CD4-positive, alpha-beta T cell treated with Interleukin-4 for 4 hours (primary cell): Measurements from ENCODE around the gene DLGAP4.
"Not testable (repeated sequence)": the region's sequence is repeated elsewhere in the genome, so short reads cannot be mapped to it uniquely, and the experiment has no call there.

Source experiments
- DNase-seq: peaks from one replicate; pipeline ENCODE4 v3.0.0-alpha.2; 2020

Gene DLGAP4

DNA sequence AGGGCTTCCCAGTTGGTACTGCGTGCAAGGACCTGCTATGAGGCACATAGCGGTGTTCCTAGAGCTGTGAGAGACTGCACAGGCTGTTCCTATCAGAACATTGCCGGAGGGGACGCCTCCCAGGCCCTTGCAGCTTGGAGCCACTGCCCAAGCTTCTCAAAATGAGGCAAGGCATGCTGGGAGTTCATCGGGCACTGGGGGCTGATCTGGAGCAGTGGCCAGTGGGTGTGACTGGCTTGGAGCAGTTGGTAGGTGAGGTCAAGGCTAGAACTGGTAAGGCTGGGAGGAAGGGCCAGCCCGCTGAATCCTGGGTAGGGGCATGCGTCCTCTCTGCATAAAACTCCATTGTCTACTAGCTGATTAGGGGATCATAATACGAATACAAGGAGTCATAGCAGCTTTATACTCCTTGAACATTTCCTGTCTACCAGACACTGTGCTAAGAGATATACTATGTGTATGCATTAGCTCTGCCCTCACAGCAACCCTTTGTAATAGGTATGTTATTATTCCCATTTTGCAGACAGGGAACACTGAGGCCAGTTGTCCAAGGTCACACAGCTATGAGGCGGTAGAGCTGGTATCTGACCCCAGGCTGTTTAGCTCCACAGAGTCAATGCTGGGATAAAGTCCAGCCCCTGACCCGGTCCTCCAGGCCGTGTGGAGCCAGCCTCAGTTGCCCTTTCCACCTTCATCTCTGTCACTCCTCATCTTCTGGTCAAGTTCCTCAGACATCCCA is 53.7 kb downstream of the DLGAP4 start:
- no peak for DNase-seq

- DNase-seq, result no peak
These were observed 54.3 kb downstream of the DLGAP4 start for GRCh38 chr20:36360429-36360828.

DNA sequence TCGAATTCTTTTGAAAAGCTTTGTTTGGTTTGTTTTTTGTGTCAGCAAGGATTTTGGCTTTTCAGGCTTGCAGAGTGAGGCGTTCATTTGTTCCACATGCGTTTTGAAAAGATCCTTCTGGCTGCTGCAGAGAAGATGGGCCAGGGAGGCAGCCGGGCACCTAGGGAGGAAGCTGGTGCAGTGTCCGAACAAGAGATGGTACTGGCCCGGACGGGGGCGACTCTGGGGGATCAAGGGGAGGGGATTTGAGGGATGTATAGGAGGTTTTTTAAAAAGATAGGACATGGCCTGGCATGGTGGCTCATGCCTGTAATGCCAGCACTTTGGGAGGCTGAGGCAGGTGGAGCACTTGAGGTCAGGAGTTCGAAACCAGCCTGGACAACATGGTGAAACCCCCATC is 55.3 kb downstream of the DLGAP4 start:
- no peak for DNase-seq

DNA sequence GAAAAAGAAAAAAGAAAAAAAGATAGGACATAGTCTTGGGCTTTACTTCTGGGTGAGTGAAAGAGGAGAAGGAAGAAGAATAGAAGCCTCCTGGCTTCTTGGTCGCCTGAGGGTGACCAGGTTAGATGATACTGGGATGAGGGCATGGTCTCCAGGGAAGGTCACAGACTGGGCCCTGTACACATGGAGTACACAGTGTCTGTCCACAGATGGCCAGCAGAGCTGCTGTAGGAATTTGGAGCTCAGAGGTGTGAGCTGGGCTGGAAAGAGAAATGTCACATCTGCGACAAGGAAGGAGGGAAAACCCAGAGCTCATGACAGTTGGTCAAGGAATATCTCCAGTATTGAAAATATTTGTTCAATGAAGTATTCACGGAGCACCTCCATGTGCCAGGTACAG is 56.1 kb downstream of the DLGAP4 start:
- DNase-seq, result no peak

DNA sequence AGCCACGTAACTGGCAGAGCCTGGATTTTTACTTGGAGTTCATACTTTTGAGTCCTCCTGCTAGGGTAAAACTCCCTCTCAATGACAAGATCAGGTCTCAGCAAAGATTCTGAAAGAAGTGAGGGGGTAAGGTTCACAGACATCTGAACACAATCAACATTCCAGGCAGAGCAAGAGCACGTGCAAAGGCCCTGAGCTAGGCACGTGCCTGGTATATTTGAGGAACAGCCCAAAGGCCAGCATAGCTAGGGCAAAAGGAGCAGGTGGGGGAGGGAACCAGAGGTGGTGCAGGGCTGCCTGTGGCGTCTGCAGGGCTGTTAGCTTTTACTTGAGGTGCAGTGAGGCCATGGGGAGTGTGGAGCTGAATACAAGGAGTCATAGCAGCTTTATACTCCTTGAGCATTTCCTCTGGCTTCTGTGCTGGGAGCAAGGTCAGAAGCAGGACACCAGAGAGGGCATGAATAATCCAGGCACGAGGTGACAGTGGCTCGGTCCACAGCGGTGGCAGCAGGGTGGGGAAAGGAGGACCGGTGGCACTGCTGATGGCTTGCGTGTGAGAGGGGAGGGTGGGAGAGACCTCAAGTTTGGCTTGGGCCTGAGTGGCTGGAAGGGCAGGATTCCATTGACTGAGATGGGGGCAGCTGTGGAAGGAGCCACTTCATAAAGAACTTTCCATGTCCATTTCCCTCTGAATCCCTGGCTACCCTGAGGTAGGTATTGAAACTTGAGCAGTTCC is 57.0 kb downstream of the DLGAP4 start:
- DNase-seq, result no peak

DNA sequence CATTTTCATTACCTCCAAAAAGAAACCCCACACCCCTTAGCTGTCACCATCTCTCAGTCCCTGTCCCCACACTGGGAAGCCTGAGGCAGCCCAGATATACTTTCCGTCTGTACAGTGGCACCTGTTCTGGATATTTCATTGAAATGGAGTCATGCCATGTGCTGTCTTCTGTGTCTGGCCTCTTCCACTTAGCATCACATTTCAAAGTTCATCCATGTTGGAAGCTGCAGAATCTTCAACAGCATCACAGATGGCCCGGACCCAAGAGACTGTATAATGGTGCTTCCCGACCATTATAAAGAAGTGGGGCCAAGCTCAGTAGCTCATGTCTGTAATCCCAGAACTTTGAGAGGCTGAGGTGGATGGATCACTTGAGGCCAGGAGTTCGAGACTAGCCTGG is 58.4 kb downstream of the DLGAP4 start:
- no peak for DNase-seq

GRCh38 chr20:36366623-36367369 is 60.7 kb downstream of the DLGAP4 start:
- DNase-seq, result no peak

DNA sequence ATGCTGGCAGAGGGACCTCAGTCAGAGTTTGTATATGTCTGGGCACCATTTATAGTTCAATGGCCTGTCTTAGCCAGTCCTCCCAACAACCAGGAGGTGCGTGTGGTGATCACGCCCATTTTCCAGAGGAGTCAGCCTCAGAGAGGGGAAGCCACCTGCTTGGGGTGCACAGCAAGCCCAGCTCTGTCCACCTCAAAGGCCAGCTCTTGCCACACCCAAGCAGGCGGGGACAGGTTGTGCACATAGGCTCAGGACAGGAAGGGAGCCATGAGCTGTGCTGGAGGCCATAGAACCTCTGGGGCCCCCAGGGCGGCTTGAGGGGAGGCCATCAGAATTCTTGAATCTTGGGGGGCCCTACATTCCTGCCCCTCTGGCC is 61.2 kb downstream of the DLGAP4 start:
- no peak for DNase-seq

- no peak for DNase-seq
These were observed 62.0 kb downstream of the DLGAP4 start for GRCh38 chr20:36367907-36368799.

DNA sequence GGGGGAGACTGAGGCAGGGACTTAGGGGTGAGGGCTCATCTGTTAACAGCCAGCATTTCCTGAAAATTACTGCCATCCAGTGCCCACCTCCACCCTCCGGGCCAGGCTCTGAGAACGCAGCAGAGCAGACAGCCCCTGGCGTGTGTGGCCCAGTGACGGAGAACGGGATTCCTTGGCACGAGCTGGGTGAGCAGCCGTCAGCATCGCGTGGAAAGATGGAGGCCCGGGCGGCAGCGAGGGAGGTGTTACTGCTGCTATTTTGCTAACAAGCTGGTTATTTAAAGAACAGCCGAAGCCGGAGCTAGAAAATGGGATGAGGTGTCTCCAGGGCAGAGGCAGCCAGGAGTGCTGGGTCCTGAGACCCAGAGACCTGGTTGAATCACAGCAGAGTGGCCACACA is 62.7 kb downstream of the DLGAP4 start:
- DNase-seq, result no peak

GRCh38 chr20:36369739-36370138 is 63.6 kb downstream of the DLGAP4 start:
- no peak for DNase-seq

- DNase-seq, result no peak
These were observed 65.1 kb downstream of the DLGAP4 start for GRCh38 chr20:36370991-36371790.

- no peak for DNase-seq
These were observed 66.5 kb downstream of the DLGAP4 start for GRCh38 chr20:36372666-36373065.

- DNase-seq, result no peak
These were observed 67.0 kb downstream of the DLGAP4 start for GRCh38 chr20:36373089-36373488.

GRCh38 chr20:36374995-36375394 is 68.9 kb downstream of the DLGAP4 start:
- DNase-seq, result no peak

GRCh38 chr20:36377348-36378326 is 71.5 kb downstream of the DLGAP4 start:
- DNase-seq, result no peak

DNA sequence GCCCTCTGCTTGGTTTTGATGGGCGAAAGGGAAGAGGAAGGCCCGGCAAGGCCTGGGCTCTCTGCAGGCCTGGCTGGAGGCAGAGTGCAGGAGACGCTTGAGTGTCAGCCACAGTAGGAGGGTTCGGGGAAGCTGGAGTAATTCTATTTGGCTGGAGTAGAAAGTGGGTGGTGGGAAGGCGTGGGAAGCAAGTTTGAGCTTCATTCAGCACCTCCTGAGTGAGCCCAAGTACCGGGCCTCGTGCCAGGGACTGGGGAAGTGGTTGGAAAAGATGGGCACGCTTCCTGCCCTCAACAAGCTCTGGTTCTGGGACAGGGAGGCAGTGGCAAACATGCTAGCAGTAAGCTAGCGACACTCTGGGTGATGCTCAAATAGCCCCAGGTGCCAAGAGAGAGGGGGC is 72.5 kb downstream of the DLGAP4 start:
- DNase-seq, result no peak

DNA sequence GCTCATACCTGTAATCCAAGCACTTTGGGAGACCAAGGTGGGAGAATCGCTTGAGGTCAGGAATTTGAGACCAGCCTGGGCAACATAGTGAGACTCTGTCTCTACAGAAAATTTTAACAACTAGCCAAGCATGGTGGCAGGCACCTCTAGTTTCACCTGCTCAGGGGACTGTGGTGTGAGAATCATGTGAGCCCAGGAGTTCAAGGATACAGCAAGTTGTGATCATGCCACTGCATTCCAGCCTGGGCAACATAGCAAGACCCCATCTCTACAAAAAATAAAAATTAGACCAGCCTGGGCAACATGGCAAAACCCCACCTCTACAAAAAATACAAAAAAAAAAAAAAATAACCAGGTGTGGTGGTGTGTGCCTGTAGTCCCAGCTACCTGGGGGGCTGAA is 73.8 kb downstream of the DLGAP4 start:
- DNase-seq, result not testable (repeated sequence)

DNA sequence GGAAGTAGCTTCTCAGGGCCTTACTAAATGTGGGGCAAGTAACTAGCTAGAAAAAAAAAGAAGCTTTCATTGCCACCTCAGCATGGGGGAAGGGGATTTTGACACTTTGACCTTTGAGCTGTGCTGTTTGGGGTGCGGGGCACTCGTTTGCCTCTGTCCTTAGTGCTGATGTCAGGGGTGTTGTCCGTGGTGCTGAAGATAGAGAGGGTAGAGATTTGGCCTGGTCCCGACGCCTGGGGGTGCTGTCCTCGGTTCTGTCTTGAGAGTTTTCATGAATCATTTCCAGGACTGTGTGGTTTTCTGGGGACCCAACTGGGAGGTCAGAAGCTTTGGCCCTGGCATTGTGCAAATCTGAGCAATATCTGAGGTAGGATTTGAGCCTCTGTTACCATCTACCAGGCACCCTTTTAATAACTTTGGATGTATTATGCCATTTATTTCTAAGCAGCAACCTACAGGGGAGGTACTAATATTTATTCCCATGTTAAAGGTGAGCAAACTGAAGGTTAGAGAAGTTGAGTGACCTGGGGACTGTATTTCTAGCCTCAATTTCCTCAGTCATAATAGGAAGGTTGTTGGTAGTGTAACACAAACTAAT is 78.0 kb downstream of the DLGAP4 start:
- DNase-seq, result no peak

DNA sequence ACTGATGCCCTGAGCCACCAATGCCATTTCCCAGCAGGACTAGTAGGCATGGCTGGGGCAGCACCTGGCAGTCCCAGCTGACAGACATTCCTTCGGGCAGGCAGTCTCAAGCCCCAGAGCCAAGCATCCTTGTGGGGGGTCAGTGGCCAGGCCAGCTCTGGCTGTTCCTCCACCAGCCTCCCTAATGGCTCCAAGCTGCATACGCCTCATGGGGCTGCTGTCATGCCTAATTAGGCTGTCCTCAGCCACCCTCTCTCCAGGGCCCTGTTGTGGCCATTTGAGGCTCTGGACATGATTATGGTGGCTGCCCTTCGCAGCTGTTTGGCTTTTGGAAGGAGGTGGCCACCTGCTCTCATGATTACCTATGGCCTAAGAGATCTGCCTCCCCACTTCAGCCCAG is 79.4 kb downstream of the DLGAP4 start:
- DNase-seq, result no peak
